ENCODE measurements around the gene PDE3B.
"Not testable (repeated sequence)": the region's sequence is repeated elsewhere in the genome, so short reads cannot be mapped to it uniquely, and the experiment has no call there.

PDE3B gene

DNA sequence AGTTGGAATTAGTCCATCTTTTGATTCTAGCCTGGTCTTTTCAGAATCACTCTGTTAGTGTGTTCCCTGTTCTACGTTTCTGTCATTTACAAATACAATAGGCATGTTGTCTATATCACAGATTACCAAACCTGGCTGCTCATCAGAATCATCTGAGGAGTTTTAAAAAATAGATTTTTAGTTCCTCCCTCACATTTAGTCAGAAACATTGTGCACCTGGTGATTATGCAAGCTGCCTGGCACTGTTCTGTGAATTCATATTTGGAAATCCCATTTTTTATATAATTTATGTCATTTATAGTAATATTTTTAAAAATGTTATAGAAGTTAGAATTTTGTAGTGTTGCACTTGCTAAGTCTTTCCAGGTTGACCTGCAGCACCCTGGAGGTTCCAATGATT, 107.3 kb downstream of the PDE3B start:
- DNase-seq, result no peak

DNA sequence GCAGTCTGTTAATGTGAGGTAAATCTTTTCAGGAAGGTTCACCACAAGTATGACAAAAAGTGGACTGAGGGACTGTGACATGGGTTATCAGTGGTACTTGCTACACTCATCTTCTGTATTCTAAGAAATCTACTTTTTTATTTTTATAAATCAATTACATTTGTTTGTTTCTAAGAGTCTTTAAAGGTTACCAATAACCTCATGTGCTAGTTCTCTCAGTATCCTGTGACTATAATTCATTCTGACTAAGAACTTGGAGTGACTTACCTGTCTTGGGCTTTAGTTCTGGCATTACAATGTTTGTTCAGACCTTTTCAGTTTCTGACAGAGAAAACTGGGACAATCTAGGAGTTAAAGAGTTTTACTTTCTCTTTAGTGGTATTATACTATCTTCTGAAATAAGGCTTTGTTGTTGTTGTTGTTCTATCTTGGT, 108.4 kb downstream of the PDE3B start:
- DNase-seq, result no peak

DNA sequence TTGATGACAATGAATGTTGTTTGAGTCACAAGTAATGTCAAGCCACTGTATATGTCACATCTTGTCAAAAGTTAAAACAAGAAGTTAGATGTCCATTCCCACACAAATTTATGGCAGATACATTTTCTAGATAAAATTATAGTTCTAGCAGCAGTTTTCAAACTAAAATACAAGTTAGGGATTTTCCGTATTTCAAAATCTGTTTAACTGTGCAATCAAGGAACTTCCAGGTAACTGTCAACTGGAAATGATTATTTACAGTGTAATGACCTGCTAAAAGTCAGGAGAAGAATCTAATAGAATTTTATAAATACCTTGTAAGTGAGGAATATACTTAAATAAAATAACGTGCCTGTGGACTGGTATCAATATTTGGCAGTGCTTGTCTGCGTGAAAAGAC, 111.5 kb downstream of the PDE3B start:
- no peak for DNase-seq

DNA sequence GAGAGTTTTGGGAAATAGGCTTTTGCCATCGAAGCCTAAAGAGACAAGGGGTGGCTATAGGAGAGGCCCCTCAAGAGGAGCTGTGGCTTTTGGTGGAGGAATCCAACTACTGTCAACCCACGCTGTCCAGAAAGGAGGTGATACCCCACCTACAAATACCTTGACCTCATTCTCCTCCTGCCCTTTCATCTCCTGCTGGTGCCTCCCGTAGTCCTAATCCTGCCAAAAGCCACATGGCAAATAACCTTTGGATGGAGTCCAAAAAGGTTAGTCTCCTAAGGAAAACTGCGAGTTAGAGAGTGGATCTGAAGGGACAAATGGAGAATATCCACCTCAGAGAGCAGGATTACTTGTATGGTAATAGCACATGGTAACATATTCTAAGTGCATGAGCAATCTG, 112.7 kb downstream of the PDE3B start:
- no peak for DNase-seq

DNA sequence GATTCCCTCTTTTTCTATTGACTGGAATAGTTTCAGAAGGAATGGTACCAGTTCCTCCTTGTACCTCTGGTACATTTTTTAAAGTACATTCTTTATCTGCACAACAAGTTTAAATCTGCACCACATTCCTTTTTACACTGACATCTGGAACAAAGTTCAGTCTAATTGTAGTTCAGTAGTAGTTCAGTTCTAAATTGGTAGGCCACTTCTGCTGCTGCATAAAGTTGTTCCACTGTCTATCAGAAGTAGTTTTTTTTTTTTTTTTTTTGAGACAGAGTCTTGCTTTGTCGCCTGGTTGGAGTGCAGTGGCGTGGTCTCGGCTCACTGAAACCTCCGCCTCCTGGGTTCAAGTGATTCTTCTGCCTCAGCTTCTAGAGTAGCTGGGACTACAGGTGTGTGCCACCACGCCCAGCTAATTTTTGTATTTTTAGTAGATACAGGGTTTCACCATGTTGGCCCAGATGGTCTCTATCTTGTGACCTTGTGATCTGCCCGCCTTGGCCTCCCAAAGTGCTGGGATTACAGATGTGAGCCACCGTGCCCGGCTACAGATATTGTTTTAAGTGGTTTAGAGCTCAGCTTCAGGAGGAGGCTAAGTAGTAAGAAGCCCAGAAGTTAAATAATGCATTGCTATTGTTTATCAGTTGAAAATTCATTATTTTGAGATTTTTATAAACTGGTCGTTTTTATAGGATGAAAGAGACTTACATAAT, 115.9 kb downstream of the PDE3B start:
- not testable (repeated sequence) for DNase-seq

DNA sequence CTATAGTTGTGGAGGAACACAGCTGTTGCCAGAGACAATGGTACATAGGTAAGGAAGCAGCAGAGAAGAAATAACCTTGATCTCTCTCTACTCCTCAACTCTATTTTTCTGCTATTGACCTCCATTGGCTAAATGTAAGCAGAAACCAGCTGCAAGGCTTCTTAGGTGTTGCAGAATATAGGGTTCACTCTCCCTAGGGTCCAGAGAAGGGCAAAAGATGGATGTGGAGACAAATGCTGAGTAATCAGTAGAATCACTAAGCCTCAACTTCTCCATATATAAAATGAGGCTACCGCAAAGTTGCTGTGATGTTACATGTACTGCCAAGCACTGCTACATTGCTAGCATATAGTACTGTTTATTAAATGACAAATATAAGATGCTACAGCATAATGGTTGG, 120.6 kb downstream of the PDE3B start:
- no peak for DNase-seq

DNA sequence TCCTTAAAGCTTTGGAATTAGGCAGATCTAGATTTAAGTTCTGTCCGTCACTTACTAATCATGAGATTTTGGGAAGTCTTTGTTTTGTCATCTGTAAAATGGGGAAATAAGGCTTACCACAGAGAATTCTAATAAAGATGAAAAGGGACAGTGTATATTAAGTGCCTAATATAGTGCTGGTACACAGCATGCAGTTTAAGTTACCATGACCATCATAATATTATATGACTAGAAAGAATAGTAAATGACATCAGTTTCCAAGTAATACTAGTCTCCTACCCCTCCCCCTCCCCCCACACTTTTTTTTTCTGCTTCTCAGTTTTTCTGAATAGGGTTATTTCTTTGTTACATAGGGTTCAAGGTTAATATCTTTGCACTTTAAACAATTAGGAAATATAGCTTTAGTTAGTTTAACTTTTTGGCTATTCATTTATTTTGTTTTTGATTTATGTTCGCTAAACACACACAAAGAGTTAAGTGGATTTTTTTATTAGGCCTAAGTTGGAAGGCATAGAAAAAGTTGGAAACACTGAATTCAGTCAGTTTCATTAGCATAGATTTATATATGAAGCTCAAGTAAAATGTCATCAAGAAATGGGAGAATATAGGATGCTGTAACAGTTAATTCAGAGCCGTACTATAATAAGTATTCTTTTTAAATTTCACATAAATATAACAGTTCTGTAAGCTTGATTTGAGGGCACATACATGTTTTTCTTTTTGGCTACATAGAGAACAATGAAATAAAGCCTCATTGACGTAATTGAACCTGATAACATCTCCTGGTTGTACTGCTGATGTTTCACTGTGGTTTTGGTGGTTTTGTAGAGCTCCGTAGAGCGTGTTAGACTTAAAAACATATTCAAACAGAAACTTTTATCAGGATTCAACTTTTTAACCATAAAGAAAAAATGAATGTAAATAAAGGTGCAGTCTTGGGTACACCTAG, 121.2 kb downstream of the PDE3B start:
- no peak for DNase-seq

DNA sequence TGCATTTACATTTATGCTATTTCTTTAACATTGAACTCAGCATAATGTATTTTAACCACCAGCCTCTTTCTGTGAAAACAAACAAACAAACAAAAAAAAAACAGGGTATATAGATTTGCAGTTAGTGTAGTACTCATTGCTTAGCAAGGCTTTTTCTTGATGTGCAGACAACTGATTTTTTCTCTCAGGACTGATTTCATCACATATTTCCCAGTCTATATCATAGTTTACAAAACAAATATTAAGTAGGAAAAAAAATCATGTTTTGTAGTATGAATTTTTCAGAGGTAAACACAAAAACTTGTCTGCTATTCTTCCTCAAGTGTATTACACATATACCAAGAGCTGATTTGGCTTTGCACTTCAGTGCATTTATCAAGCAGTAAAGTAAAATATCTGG, 123.0 kb downstream of the PDE3B start:
- no peak for DNase-seq

DNA sequence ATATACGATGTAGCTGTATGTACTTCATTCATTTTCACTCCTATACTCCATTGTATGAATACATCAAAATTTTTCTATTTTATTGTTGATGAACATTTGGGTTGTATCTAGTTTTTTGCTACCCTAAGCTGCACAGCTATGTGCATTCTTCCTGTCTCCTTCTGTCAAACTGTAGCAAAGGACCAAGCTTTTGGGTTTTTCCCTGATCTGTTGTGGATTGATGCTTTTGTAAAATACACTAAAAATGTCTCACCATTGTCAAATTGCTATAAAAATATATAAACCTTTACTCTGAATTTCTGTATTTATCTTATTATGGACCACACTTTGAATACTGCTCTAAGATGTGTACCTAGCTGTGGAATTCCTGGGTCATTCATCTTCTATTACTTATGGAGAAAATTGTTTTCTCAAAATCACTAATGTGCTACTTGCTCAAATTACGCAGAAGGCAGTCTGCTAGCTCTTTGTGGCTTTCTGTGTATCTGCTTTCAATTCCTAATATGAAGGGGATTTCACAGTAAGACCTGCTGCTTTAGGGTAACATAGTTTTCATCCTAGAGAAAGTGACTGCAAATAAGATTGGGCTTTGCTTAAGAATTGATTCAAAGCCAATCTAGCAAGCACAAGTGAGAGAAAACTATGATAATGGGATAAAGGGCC, 125.1 kb downstream of the PDE3B start:
- no peak for DNase-seq

DNA sequence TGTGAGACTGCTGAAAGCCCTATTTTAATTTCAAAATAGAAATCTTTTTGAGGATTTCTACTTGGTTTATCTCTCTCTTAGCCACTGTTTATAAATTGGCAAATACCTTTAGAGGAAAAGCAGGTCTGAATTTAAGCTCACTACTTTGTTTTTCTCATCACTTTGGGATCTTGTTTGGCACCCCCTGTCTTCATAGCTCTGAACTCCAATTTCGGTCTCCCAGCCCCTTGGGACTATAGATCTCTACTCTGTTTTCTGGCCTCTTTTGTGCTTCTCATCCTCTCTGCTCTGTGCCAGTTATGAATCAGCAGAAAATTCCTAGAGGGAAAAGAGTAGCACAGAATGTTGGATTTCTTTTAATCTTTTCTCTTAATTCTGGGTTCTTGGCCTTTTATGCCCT, 130.2 kb downstream of the PDE3B start:
- DNase-seq, result no peak

DNA sequence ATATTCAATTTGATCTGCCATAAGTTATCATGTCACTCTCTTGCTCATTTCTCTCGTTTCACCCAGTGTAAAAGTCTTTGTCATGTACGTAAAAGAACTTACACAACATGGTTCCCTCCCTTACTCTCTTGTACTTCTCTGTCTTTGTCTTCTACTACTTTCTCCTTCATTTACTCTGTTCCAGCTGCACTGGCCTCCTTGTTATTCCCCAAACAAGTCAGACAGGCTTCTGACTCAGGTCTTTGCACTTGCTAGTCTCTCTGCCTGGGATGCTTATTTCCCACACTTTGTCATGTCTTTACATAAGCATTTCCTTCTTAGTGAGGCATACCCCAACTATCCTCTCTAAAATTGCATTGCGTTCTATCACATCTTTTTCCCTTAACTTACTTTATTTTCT, 131.1 kb downstream of the PDE3B start:
- no peak for DNase-seq

DNA sequence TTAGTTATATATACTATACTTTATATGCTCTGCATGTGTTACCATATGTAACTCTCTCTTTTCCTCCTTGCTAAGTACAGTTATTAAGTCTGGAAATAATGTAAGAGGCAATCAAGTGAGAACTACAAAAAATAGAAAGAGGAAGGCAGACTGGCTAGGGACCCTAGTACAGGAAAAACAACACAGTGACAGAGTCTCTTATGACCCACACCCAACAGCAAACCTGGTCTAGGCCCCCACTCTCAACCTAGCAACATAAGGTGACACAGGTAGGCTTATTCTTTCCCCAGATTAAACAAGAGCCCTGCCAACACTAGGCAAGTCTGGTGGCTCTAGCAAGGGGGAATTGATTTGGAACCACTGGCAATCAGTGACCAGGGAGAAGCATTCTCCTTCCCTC, 132.3 kb downstream of the PDE3B start:
- DNase-seq, result no peak

DNA sequence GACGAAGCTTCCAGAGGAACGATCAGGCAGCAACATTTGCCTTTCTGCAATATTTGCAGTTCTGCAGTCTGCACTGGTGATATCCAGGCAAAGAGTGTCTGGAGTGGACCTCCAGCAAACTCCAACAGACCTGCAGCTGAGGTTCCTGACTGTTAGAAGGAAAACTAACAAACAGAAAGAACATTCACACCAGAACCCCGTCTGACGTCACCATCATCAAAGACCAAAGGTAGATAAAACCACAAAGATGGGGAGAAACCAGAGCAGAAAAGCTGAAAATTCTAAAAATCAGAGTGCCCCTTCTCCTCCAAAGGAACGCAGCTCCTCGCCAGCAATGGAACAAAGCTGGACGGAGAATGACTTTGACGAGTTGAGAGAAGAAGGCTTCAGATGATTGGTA, 134.9 kb downstream of the PDE3B start:
- DNase-seq, result not testable (repeated sequence)

DNA sequence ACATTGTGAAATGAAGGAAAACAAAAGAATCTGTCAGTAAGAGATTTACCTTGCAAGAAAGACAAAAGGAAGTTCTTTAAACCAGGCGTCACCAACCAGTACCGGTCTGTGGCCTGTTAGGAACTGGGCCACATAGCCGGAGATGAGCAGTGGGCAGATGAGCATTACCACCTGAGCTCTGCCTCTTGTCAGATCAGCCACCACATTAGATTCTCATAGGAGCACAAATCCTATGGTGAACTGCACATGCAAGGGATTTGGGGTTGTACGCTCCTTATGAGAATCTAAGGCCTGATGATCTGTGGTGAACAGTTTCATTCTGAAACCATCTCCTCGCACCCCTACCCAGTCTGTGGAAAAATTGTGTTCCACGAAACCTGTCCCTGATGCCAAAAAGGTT, 140.2 kb downstream of the PDE3B start:
- no peak for DNase-seq

DNA sequence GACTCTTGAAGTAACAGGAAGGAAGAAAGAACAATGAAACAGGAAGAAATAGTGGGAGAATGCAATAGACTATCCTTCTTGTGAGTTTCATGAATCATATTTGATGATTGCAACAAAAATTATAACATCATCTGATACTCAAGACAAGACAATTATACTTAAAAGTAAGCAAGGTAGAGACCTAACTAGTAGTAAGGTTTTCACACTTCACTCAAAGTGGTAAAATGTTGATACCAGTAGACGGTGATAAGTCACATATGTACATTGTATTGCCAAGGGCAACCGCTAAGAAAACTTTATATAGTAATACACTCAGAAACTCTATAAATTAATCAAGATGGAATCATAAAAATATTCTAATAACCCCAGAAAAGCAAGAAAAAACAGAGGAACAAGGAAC, 140.6 kb downstream of the PDE3B start:
- no peak for DNase-seq

DNA sequence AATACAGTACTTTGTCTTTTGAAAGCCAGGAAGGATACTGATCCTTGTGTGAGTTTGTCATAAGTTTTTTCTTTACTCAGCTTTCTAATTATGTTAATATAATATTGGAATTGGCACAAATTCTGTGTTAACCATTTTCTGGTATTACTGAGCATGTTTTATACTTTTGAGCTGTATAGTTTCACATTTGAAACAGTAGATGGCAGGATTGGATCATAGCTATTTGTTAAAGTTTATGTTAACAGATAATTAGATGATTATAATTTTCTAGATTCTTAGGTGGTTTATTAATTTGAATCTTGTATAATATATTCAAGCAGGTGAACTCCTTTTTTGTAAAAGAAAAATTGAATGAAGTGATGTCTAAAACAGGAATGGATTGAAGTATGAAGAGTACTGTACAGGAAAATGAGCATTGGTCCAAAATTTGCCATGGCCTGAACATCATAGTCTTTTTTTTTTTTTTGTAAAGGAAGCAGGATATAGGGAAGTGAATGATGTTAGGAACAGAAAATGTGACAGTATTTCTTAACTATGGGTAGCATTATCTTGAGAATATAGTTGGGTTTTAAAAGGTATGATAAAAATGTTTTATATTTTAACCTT, 146.4 kb downstream of the PDE3B start:
- DNase-seq, result no peak

DNA sequence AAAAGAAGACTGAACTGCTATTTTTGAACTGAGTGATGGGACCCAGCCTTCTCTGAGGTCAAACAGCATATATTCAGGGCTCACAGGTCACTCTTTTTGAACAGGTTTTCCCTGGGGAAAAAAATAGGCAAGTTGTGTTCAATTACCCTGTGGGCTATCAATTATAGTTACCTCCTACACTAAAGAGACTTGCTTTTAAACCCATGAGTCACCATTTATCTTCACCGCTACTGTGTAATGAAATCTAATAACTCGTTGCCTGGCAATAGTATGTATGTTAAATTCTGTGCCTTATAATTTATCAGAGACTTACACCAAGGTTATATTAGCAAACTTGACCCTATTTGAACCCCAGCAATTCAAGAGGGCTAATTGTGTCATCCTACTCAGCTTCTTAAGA, 149.9 kb downstream of the PDE3B start:
- DNase-seq, result no peak

DNA sequence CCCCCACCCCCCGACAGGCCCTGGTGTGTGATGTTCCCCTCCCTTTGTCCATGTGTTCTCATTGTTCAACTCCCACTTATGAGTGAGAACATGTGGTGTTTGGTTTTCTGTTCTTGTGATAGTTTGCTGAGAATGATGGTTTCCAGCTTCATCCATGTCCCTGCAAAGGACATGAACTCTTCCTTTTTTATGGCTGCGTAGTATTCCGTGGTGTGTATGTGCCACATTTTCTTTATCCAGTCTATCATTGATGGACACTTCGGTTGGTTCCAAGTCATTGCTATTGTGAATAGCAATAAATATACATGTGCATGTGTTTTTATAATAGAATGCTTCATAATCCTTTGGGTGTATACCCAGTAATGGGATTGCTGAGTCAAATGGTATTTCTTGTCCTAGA, 152.4 kb downstream of the PDE3B start:
- DNase-seq, result not testable (repeated sequence)

DNA sequence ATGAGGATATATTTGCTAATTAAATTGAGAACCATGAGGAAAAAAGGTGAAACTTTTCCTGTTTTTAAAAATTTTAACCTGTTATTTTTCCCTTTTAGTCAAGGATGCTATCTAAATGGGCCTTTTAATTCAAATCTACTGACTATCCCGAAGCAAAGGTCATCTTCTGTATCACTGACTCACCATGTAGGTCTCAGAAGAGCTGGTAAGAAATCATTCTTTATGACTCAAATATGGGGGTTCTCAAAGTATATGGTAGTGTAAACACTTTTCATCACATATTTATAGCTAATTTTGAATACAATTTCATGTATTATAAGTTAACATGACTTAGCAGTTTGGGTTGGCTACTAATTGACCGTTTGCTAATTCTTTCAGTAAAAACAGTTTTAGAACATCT, 160.2 kb downstream of the PDE3B start:
- no peak for DNase-seq

DNA sequence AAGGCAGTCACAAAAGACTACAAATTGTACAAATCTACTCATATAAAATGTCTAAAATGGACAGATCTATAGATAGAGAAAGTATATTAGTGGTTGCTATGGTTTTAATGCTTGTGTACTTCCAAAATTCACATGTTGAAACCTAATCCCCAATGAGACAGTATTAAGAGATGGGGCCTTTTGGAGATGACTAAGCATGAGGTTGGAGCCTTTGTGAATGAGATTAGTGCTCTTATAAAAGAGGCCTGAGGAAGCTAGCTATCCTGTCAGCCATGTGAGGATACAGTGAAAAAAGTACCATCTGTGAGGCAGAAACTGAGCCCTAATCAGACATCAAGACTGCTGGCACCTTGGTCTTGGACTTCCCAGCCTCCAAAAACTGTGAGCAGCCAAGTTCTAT, 165.9 kb downstream of the PDE3B start:
- DNase-seq, result no peak

DNA sequence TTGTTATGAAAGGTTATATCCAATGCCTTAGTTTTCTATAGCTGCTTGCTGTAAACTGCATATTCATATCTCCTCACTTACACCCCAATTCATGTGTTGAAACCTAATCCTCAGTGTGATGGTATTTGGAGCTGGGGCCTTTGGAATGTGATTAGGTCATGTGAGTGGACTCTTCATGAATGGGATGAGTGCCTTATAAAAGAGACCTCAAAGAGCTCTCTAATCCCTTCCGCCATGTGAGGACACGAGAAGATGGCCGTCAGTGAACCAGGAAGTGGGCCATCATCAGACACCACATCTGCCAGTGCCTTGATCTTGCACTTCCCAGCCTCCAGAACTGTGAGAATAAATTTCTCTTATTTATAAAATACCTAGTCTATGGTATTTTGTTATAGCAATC, 169.2 kb downstream of the PDE3B start:
- no peak for DNase-seq

DNA sequence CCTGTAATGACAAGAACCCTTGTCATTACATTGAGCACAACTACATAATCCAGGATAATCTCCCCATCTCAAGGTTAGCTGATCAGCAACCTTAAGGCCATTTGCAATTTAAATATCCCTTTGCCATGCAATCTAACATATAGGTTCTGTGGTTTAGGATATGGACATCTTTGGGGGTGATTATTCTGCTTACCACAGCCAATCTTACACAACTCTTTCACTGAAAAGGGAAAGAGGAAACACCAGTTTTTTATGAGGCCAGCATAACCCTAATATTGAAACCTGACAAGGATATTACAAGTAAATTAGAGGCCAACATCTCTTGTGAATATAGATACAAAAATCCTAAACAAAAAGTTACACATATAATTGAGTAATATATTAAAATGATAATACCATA, 169.9 kb downstream of the PDE3B start:
- DNase-seq, result no peak

DNA sequence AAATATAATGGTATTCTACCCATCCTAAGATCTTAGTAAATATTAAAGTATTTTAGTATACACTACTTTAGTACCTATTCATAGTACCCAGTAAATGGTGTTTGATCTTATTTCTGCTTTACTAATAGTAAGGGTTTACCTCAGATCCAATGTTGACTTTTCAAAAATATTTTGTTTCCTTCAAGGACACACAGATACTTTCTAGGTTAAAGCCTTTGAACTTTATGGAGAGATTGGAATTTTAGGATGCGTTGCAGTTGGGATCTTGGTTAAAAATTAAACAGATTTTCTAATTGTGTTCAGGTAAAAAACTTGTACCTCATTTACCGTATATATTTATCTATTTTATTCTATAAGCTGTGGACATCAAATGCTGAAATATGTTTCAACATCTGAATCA, 175.2 kb downstream of the PDE3B start:
- DNase-seq, result no peak
